DLD1 (cell line): ENCODE data around the gene ALDH2.
"Not testable (repeated sequence)": the region's sequence is repeated elsewhere in the genome, so short reads cannot be mapped to it uniquely, and the experiment has no call there.

Experiments
- in situ Hi-C: cut with HindIII; loops from 2 replicates; pipeline ENCODE4 v1.10.0; 2017; ENCODE audit warnings: low sequenced_read_pairs

ALDH2 gene

GRCh38 chr12:111784953-111785352 lies 18.2 kb downstream of the ALDH2 start:
- in situ Hi-C loops, result no loop called here

- in situ Hi-C loops, result no loop called here
Measured at GRCh38 chr12:111785651-111786050, 18.9 kb downstream of the ALDH2 start.

GRCh38 chr12:111788178-111788654 lies 21.5 kb downstream of the ALDH2 start:
- in situ Hi-C loops, result no loop called here

GRCh38 chr12:111789779-111790178 lies 23.0 kb downstream of the ALDH2 start:
- in situ Hi-C loops, result no loop called here

- in situ Hi-C loops, result no loop called here
Measured at GRCh38 chr12:111791507-111791906, 24.8 kb downstream of the ALDH2 start.

GRCh38 chr12:111792155-111792855 lies 25.6 kb downstream of the ALDH2 start:
- in situ Hi-C loops, result no loop called here

GRCh38 chr12:111792856-111793235 lies 26.1 kb downstream of the ALDH2 start:
- in situ Hi-C loops, result no loop called here

GRCh38 chr12:111798182-111798581 lies 31.4 kb downstream of the ALDH2 start:
- in situ Hi-C loops, result no loop called here

GRCh38 chr12:111799758-111800157 lies 33.0 kb downstream of the ALDH2 start:
- in situ Hi-C loops, result no loop called here

- in situ Hi-C loops, result no loop called here
Measured at GRCh38 chr12:111803038-111803626, 36.4 kb downstream of the ALDH2 start.

GRCh38 chr12:111803851-111804250 lies 37.1 kb downstream of the ALDH2 start:
- in situ Hi-C loops, result no loop called here

- in situ Hi-C loops, result no loop called here
Measured at GRCh38 chr12:111806304-111806703, 39.6 kb downstream of the ALDH2 start.

GRCh38 chr12:111807232-111807631 lies 40.5 kb downstream of the ALDH2 start:
- in situ Hi-C loops, result no loop called here

GRCh38 chr12:111812881-111813741 lies 46.4 kb downstream of the ALDH2 start:
- in situ Hi-C loops, result no loop called here

GRCh38 chr12:111816065-111816615 lies 49.4 kb downstream of the ALDH2 start:
- in situ Hi-C loops, result no loop called here

GRCh38 chr12:111816898-111817297 lies 50.2 kb downstream of the ALDH2 start:
- in situ Hi-C loops, result not testable (repeated sequence)

- in situ Hi-C loops, result no loop called here
Measured at GRCh38 chr12:111818340-111818739, 51.6 kb downstream of the ALDH2 start.

GRCh38 chr12:111819191-111820158 lies 52.7 kb downstream of the ALDH2 start:
- in situ Hi-C loops, result no loop called here

GRCh38 chr12:111820828-111821227 lies 54.1 kb downstream of the ALDH2 start:
- in situ Hi-C loops, result not testable (repeated sequence)

GRCh38 chr12:111822886-111823285 lies 56.2 kb downstream of the ALDH2 start:
- in situ Hi-C loops, result no loop called here
